GM18861 (cell line): Measurements from ENCODE around the gene ABCB7.
"Not testable (repeated sequence)": the region's sequence is repeated elsewhere in the genome, so short reads cannot be mapped to it uniquely, and the experiment has no call there.

ENCODE experiments used
- ATAC-seq: cut with Tn5 transposase; IDR thresholded peaks from one replicate; pipeline ENCODE4 v1.9.1; 2021; ENCODE audit not compliant: unreplicated experiment

The ABCB7 gene

GRCh38 chrX:75155827-75156525 lies at the start of gene ABCB7:
Gene ABCB7 (minus strand): TSS chrX:75156283. CDS start chrX:75156272, 11 bp downstream.
- ATAC-seq = peak; percentile 76

- ATAC-seq = not testable (repeated sequence)
These were observed 32.5 kb upstream of the ABCB7 start for GRCh38 chrX:75188415-75189206.

- no peak for ATAC-seq
These were observed 25.6 kb upstream of the ABCB7 start for GRCh38 chrX:75181721-75182120.

- not testable (repeated sequence) for ATAC-seq
These were observed 23.6 kb upstream of the ABCB7 start for GRCh38 chrX:75179536-75180293.

DNA sequence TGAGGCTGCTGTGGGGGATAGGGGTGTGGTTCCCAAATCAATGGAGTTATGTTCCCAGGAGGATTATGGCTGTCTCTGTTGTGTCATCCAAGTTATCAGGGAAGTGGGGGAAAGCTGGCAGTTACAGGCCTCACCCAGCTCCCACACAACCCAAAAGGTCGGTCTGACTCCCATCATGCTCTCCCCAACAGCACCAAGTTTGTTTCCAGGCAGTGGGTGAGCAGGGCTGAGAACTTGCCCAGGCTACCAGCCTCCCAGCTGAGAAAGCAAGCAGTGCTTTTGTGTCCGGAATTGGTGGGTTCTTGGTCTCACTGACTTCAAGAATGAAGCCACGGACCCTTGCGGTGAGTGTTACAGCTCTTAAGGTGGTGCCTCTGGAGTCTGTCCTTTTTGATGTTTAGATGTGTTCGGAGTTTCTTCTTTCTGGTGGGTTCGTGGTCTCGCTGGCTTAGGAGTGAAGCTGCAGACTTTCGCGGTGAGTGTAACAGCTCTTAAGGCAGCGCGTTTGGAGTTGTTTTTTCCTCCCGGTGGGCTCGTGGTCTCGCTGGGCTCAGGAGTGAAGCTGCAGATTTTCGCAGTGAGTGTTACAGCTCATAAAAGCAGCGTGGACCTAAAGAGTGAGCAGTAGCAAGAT lies 16.3 kb upstream of the ABCB7 start:
- not testable (repeated sequence) for ATAC-seq

DNA sequence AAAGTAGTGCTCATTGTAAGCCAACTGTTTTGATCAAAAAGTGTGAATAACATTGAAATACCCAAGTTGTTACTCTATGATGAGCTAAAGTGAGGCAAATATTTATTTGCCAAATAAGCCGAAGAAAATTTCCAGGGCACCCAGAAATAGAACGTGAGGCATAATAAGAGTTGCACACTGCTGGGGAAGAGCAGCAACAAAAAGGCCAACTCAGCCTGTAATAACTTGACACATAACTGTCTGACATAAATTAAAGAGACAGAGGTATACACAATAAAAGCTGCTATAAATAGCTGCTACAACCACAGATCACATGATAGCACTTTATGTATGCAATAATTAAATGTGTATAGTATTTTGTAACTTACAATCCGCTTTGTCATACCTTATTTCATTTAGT lies 2.0 kb upstream of the ABCB7 start:
- ATAC-seq = no peak

- ATAC-seq = no peak
These were observed 455 bp upstream of the ABCB7 start for GRCh38 chrX:75156531-75156945.

DNA sequence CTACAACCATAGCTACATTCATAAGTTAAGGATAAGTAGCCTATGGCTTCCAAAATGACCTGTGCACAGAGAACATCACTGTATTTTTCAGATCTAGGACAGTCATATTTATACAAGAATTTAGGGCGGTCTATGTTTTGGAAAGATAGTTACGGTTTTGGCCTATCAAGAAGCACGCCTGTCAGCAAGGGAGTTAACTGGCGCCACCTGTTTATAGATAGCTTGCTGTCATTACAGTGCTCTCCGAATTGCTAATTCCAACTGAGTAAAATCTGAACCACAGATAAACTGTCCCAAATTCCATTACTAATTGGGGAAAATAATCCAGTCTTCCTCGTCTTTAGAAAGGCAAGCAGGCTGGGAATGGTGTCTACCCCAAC lies 646 bp downstream of the ABCB7 start:
- peak; percentile 27 for ATAC-seq

GRCh38 chrX:75154871-75155270 lies 1.2 kb downstream of the ABCB7 start:
- no peak for ATAC-seq

GRCh38 chrX:75151827-75152592 lies 4.1 kb downstream of the ABCB7 start:
- no peak for ATAC-seq

DNA sequence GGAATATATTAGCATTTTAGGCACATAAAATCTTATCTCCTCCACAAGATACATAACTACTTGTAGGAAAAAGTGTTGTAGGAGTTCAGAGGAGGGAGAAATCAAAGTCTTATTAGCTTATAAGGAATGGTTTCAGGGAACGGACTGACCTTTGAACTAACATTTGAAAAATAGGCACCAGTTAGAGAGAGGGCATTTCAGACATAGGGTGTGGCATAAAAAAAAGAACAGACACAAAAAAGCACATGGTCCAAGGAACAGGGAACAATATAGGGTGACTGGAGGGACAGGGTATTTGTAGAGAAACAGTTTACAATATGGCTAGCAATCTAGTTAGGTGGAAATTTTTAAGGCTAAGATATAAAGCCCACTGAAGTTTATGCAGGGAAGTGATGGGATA lies 6.4 kb downstream of the ABCB7 start:
- ATAC-seq = no peak

- no peak for ATAC-seq
These were observed 23.4 kb downstream of the ABCB7 start for GRCh38 chrX:75132672-75133071.

GRCh38 chrX:75131973-75132627 lies 24.0 kb downstream of the ABCB7 start:
- no peak for ATAC-seq

DNA sequence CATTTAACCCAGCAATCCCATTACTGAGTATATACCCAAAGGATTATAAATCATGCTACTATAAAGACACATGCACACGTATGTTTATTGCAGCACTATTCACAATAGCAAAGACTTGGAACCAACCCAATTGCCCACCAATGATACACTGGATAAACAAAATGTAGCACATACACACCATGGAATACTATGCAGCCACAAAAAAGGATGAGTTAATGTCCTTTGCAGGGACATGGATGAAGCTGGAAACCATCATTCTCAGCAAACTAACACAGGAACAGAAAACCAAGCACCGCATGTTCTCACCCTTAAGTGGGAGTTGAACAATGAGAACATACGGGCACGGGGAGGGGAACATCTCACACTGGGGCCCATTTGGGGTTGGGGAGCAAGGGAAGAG lies 27.0 kb downstream of the ABCB7 start:
- not testable (repeated sequence) for ATAC-seq

GRCh38 chrX:75118296-75118695 lies 37.8 kb downstream of the ABCB7 start:
- no peak for ATAC-seq

GRCh38 chrX:75115707-75116413 lies 40.2 kb downstream of the ABCB7 start:
- no peak for ATAC-seq

DNA sequence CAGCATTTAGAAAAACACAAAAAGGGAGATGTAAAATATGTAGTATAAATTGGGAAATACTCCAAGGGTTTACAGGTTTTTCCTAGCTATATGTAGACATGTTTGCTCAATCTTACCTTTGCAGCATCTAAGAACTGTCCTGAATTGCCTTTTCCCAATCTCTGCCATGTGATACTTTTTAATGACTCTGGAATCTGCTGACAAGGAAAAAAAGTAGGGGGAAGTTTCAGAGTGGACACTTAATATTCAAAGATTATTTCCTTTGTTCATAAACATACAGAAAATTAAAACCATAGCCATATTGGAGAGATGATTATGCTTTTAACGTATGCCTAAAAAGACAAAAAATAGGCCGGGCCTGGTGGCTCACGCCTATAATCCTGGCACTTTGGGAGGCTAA lies 41.4 kb downstream of the ABCB7 start:
- no peak for ATAC-seq

- no peak for ATAC-seq
These were observed 42.4 kb downstream of the ABCB7 start for GRCh38 chrX:75113664-75114063.

DNA sequence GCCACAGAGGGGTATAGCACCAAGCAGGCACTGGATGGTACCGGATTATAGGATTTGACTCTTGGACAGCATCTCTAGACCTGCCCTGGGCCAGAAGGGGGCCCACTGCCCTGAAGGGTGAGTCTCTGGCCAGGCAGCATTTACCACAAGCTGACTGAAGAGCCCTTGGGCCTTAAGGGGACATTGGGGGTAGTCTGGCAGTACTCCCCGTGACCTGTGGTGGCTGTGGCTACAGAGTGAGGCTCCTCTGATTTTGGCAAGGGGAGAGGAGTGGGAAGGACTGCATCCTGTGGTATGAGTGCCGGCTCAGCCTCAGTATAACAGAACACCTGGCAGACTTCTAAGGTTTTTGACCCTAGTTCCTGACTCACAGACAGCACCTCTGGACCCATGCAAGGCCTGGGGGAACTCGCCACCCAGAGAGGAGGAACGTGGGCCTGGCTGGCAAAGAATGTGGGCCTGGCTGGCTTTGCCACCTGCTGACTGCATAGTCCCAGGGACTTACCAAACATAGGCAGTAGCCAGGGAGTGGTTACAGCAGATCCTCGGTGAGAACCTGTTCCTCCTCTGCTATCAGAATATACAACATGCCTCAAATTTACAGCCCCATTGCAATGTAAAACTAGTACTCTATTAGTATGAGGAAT lies 48.1 kb downstream of the ABCB7 start:
- ATAC-seq = no peak
